ENCODE results near the gene ABTB2.

DNA sequence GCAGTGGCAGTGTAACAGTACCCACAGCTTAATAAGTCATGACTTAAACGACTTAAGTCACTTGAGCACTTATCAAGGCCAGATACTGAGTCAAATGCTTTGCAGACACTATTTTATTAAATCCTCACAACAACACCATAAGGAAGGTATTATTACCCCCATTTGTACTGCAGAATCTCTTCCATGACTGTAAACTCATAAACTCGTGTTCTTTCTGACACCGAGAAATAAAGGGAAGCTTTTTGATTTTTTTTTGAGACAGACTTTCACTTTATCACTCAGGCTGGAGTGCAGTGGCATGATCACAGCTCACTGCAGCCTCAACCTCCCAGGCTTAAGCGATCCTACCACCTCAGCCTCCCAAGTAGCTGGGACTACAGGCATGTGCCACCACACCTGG is 103.8 kb downstream of the ABTB2 start:
- TF ChIP-seq POLR2A (IDR thresholded peaks at IDR 0.05) (no peak), CTCF (IDR thresholded peaks at IDR 0.05) (no peak), EP300 (IDR thresholded peaks at IDR 0.05) (no peak)
